DMS 273 (cell line): ENCODE measurements around the gene CHADL.
A peak's percentile ranks its signal among the peaks of the same experiment; 100 is the strongest.
"Not testable (repeated sequence)": the region's sequence is repeated elsewhere in the genome, so short reads cannot be mapped to it uniquely, and the experiment has no call there.

Experiments
- DNase-seq: peaks from one replicate; lab custom pipeline; 2025; ENCODE audit not compliant: unreplicated experiment; lab: John Stamatoyannopoulos, UW

CHADL gene, protein sequence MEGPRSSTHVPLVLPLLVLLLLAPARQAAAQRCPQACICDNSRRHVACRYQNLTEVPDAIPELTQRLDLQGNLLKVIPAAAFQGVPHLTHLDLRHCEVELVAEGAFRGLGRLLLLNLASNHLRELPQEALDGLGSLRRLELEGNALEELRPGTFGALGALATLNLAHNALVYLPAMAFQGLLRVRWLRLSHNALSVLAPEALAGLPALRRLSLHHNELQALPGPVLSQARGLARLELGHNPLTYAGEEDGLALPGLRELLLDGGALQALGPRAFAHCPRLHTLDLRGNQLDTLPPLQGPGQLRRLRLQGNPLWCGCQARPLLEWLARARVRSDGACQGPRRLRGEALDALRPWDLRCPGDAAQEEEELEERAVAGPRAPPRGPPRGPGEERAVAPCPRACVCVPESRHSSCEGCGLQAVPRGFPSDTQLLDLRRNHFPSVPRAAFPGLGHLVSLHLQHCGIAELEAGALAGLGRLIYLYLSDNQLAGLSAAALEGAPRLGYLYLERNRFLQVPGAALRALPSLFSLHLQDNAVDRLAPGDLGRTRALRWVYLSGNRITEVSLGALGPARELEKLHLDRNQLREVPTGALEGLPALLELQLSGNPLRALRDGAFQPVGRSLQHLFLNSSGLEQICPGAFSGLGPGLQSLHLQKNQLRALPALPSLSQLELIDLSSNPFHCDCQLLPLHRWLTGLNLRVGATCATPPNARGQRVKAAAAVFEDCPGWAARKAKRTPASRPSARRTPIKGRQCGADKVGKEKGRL

DNA sequence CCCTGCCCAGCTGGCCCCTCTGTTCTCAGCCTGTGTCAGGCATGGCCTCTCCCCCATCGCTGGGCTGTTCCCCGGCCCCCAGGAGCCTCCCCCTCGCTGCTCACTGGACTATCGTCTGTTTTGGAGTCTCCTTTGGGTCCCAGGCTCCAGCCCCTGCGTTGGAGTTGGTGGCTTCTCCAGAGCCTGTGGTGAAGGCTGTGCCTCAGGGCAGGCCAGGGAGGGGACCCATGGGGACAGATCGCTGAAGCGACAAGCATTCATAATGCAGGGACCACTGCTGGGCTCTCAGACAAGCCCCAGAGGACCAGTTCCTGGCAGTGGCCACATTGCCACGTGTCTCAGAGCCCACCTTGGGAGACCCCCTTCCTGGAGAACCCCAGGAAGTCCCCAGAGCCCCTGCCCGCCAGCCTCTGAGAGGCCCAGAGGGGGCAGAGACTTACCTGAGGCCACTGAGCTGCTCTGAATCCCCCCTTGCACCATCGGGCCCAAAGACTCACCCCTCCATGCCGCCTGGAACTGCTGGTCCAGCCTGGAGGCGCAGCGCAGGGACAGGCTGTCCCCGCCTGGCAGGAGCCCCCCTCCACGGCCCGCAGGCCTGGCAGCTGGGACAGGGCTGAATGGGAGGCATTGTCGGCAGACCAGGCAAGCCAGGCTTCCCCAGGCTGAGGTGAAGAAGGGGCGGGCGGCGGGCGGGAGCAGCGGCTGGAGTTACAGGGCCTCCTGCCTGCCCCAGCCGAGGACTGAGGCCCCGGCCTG is at the start of gene CHADL:
Gene CHADL (minus strand): TSS at position 555 of the 756 bp plus-strand sequence. CDS start 50 bp downstream, at position 505.
- DNase-seq, result peak; percentile 42

DNA sequence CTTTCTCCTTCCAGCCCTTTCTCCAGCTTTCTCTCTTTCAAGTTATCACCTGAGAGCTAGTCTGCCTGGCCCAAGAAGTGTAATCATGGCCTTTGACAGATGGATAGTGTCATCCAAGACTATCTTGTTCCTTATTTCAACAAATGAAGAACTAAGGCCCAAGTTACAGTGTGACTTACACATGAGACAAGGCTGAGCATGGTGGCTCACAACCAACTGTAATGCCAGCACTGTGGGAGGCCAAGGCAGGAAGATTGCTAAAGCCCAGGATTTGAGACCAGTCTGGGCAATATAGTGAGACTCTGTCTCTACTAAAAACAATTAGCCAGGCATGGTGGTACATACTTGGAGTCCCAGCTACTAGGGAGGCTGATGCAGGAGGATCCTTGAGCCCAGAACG is 48.9 kb upstream of the CHADL start:
- DNase-seq, result no peak

DNA sequence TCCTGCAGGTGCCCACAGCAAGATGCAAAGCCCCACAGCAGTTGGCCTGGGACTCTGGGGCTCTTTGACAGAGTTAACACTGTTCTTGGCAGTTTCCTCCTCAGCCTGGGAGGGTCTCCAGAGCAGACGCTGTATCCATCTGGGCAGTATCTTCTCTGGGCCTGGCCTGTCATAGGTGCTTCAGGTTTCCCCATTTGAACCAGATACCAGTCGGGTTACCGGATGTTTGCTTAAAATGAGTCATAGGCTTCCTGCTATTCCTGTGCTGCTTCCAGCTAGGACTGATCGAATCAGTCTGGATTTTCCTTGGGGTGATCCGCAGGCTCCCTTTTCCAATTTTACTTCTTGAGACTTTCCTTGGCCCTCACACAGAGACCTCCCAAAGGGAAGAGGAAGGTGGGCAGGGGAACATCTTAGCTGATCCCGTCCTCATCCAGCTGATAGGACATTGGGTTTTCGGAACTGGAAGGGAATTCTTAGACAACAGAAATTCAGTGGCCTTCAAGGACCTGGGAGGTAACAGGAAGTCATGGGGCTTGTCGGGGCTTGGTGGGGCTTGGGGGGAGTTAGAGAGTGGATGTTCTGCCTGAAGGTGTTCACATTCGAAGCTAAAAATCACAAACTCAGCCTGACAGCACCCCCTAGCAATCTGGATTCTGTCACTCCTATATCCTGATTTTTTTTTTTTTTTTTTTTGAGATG is 47.7 kb upstream of the CHADL start:
- DNase-seq, result peak; percentile 42

DNA sequence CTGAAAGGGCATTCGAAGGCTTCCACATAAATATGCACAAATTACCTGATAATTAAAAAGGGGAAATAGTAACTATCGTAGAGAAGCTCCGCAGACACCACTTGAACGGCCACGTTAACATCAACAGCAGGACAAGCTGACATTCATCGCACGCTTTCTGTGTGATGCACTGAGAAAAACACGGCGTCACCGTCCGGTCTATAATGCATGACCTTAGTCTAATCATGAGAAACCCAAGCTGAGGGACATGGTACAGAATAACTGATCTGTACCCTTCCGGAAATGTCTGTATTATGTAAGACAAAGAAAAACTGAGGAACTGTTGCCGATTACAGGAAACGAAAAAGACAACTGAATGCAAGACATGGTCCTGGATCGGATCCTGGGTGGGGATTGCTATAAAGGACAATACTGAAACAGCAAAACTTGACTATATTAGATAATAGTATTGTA is 45.9 kb upstream of the CHADL start:
- peak; percentile 66 for DNase-seq

DNA sequence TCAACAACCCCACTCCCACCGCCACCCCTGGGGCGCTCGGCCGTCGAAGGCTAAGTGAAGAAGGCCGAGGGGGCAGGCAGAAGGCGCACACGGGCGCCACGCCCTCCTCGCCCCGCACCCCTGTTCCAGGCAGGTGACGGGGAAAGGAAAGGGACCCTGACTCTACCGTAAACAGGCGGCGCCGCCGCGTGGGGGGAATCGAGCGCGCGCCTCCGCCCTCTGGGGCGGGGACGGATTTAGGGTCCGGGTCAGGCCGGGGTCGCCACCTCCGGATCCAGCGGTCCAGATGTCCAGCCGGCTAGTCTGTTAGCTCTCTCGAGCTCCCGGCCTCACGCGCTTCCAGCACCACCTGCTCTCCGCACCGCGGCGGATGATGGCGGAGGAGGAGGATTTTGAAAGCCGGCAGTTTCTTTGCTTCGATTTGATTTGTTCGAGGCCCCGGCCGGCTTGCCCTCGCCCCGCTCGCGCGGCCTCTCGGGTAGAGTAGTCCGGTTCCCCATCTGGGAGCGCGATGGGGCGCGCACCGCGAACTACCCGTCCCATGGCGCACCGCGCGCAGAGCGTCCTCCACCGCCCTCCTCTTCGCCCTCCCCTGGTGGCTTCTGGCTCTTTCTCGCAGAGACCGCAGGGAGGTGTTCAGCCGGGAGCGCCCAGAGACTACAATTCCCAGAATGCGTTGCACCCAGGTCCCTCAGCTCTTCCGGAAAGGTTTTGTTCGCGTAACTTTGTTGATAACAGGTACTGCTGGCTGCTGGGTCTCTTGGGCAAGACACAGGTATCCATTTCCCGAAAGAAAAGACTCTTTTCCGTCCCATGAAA is 45.3 kb upstream of the CHADL start, which contains the start of gene RANGAP1:
Gene RANGAP1 (minus strand): TSS at position 368 of the 819 bp plus-strand sequence. CDS start 5,143 bp downstream, outside the sequence.
- peak; percentile 98 for DNase-seq

DNA sequence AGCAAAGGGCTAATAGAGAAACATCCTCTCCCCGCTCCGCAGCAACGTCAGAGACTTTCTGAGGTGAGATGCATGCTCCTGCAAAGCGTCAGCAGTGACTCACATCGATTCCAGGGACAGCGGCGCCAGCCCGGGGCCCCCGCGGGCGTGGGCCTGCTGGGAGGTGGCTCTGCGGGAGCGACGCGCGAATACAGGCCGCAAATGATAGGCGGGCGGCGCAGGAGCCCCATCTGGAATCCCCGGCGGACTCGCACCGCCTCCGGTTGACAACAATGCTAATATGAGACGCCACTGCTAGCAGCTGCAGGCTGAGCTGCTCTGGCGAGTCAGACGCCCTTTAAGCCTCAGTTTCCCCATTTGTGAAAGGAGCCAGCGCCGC is 44.7 kb upstream of the CHADL start:
- DNase-seq, result peak; percentile 75

DNA sequence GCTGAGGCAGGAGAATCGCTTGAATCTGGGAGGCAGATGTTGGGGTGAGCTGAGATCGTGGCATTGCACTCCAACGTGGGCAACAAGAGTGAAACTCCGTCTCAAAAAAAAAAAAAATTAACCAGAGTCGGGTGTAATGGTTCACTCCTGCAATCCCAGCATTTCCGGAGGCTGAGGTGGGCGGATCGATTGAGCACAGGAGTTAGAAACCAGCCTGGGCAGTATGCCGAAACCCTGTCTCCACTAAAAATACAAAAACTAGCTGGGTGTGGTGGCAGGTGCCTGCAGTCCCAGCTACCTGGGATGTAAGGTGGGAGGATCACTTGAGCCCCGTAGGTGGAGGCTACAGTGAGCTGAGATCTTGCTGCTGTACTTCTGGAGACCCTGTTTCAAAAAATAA is 43.7 kb upstream of the CHADL start:
- no peak for DNase-seq

DNA sequence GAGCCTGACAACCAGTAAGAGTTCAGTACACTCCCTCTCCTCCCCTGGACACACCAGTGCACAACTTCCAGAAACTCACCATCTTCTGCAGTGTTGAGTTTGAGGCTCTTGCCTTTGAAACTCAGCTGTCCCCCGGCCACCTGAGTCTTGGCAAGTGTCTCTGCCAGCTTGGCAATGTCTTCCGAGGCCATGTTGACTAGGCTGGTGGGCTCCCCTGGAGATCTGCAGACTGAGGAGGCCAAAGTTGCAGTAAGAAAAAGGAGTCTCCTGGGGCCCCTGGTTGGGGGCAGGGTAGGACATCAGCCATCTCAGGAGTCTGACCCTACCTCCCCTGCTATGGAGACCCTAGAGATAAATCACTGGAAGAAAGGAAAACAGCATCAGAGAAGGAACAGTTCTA is 40.1 kb upstream of the CHADL start:
- DNase-seq, result no peak

DNA sequence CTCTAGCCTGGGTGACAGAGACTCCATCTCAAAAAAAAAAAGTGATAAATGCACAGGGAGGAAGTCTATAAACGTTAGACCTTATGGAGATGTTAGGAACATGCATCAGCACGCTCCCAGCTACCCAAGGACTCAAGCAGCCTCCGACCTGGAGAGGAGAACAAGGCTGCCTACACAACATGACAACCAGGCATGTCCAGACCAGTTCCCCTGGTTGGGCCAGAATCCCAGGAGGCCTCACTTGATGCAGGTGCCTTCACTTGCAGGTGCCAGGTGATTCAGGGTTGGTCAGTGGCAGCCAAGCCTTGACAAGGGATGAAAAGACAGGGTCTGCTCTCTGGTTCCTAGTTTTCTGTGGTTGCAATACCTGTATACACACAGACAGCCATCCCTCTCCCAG is 39.3 kb upstream of the CHADL start:
- DNase-seq, result no peak

DNA sequence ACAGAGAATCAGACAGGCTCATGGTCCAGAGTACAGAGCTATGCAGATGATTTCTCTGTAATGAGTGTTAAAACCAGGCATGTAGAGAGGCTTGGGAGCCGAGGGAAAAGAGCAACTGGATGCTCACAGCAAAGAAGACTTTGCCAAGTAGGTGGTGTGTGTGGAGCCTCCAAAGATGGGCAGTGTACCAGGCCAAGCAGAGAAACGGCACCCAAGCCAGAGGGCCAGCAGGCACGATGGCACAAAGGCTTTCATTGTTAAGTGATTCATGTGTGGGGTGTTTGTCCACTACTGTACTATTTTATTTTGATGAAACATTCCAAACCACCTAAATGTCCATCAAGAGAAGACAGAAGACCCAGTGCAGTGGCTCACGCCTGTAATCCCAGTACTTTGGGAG is 34.1 kb upstream of the CHADL start:
- DNase-seq, result no peak

DNA sequence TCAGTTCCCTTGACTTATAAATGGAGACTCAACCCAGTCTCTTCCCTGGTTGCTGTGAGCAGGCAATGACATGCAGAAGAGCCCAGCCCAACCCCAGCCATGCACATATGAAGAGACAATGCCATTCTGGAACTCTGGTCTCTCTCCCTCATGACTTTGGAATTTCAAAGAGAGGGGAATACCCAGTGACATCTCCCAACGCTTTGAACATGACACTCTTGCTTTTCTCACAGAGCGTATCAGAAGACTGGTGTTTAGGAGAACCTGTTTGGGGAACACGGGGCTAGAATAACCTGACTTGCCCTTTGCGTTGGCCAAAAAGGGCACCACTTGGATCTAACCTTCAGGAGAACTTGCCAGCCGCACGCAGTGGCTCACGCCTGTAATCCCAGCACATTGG is 32.4 kb upstream of the CHADL start:
- DNase-seq, result no peak

DNA sequence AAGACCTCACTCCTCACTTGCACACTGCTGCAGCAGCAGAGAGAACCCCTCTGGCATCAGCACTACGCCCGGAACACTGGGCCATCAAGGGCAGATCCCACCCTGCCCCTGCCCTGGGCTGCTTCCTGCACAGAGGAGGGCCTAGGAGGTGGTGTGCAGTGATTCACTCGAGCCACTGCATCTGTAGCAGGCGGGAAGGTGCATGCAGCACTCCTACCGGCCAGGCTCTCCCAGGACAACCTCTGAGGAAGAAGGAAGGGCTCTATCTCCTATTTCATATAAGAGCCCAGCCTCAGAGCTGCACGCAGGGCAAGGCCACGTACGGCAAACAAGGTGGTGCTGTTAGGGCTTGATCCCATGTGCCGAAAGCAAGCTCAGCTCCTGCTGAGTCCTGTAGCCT is 31.1 kb upstream of the CHADL start:
- no peak for DNase-seq

DNA sequence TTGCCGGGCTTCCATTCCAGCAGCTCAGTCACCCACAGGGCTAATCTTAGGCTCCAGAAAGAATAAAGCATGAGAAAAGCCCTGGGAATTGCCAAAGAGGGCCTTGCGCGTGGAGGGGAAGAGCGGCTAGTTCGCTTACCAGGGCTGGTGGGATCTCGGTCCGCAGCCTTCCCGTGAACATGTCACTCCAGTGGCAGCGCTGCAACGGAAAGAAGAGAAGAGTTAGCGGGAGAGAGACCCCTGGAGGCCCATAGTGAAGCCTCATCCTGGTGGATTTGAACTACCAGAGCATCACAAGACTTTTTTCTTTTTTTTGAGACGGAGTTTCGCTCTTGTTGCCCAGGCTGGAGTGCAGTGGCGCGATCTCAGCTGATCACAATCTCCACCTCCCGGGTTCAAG is 27.2 kb upstream of the CHADL start:
- no peak for DNase-seq

DNA sequence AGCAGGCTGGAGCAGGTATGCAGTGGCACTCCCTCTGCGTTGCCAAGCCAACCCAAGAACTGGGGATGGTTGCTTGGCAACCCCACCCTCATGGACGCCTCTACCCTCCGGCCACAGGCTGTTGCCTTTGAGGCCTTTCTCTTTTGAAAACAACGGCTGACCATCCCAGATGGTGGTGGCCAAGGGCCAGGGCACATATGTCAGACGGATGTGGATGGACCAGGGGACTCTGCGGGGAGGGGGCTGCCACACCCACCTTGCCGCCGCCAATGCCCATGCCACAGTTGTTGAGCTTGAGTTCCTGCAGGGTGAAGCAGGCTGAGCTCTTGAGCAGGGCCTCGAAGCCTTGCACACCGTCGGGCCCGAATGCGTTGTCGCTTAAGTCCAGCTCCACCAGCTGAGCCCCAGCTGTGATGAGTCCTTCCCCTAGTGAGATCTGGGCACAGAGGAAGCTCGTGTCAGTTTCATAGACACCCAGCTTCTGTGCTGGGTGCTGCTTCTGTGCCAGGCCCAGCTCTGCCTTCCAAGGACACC is 23.7 kb upstream of the CHADL start:
- no peak for DNase-seq

DNA sequence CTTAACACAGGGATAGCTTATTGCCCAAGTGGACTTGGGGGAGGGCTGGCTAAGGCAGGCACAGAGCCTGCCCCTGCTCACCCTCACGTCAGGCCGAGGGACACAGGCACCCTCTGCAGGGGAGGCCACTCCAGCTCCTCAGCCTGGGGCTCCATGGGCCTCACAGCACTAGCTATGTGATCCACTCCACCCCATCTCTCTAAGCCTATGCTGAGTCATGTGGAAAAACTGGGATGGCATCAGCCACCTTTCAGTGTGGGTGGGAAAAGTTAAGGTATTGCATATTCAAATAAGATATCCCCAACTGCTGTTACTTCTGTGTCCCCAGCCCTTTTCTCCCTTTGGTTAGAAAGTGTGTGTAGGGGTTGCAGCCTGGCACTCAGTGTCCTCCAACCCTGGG is 23.0 kb upstream of the CHADL start:
- no peak for DNase-seq

DNA sequence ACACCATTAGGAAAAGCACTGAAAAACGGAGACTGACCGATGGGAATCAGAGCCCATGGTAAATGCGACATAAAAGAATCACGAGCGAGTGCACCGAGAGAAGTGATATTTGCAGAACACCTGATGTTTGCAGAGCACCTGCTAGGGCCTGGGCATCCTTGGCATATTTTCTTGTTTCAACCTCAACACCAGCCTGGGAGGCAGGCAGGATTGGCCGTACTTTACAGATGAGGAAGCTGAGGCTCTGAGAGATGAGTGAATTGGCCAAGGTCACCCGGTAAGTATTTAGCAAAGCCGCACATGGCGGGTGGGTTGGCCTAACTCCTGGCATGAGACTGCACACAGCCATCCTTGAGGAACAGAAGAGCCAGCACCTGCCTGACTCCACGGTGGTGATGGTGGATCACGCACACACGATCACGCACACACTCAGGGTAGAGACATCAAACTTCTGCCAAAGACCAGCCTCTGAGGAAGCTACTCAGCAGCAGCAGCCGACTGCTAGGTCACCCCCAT is 21.6 kb upstream of the CHADL start:
- no peak for DNase-seq

DNA sequence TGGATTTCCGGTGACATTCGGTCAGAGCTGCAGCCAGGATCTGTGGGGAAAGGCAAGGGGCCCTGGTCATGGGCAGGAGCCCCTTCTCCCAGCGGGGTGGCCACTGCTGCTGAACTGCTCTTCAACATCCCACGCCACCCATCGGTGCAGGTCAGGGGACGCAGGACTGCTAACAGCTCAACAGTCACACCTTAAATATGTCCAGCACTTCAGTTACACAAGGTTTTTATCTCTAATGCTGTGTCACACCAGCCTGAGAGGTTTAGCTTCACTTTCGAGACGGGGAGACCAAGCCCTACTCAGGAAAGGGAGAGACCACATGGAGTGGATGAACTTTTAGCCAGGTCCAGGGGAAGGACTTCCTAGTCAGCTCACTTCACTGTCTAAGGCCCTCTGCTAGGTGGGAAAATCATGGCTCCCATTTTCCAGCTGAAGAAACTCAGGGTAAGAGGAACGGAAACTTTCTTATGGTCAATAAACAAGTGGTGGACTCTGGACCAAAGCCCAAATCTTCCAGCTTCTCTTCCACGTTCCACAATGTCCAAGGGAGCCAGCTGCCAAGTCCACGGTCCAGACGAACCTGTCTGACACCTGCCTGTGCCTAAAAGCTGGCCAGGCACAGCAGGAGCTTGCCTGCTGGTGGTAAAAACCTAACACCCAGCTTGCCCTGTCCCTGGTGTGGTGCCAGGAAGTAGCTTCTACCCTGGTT is 21.0 kb upstream of the CHADL start:
- no peak for DNase-seq

DNA sequence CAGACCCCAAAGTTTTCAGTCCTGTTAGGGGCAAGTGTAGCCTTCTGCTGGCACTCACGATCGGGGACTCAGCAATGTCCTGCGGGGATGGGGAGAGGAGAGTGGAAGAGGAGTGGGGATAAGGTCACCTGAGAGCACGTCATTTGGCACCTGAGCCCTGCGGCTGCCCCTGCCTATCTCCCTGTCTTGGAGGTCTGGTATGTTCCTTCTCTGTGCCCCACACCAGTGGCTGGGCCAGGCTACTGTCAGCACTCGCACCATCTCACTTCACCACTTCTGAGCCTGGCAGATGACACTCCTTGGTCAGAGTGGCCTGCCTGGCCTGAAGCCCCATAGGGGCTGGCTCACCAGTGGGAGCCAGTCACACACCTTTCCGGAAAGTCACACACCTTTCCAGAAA is 20.1 kb upstream of the CHADL start:
- no peak for DNase-seq

DNA sequence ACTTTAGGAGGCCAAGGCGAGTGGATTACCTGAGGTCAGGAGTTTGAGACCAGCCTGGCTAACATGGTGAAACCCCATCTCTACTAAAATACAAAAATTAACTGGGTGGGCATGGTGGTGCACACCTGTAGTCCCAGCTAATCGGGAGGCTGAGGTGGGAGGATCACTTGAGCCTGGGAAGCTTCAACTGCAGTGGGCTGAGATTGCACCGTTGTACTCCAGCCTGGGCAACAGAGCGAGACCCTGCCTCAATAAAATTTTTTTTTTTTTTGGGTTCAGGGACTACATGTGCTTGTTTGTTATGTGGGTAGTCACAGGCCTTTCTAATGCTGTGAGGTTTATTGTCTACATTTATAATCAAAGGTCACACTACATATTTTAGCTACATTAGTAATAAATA is 19.0 kb upstream of the CHADL start:
- not testable (repeated sequence) for DNase-seq
